ENCODE measurements around the gene GTF2F1.

The GTF2F1 gene

GRCh38 chr19:6372594-6373095 lies 20.3 kb downstream of the GTF2F1 start, which contains the start of gene ALKBH7:
Gene ALKBH7, plus strand, starts transcription at chr19:6372794. Its CDS starts 27 bp downstream, at chr19:6372821.
- Histone ChIP-seq H4K20me1 (ENCODE audit: insufficient read depth, low read length) (no peaks in the 10 kb centered on the region), H3K4me1 (ENCODE audit: low read length) (peaks cover 5% of the 10 kb centered on the region; the same call in 1 of the 2 replicates), H3K9ac (ENCODE audit: low read length) (peak within 1 kb of the TSS; percentile 77), H3K9me2 (replicated peaks; ENCODE audit: insufficient read depth, low read length) (no peaks in the 10 kb centered on the region), H2AFZ (ENCODE audit: low read length) (peak within 1 kb of the TSS; percentile 90), H3K27ac (ENCODE audit: low read length) (peak within 1 kb of the TSS; percentile 87), H3K9me3 (replicated peaks; ENCODE audit: insufficient read depth, low read length) (no peaks in the 10 kb centered on the region), H3K4me2 (ENCODE audit: low read depth, low read length) (peak within 1 kb of the TSS; percentile 88), H3K79me2 (ENCODE audit: low read length) (peaks cover 8% of the 10 kb centered on the region; the same call in 1 of the 2 replicates), H3K27me3 (replicated peaks; ENCODE audit: insufficient read depth, low read length) (no peaks in the 10 kb centered on the region), H3K4me3 (ENCODE audit: low read length) (peak within 1 kb of the TSS; percentile 88), H3K36me3 (replicated peaks; ENCODE audit: insufficient read depth, low read length) (no peaks in the 10 kb centered on the region), H3F3A (ENCODE audit: insufficient read depth, low read length) (peaks cover 7% of the 10 kb centered on the region)
- peak; percentile 100 for DNase-seq
- TF ChIP-seq CTCF (IDR thresholded peaks at IDR 0.05; ENCODE audit: low read length): no peak
- TF ChIP-seq EZH2 (optimal IDR thresholded peaks at IDR 0.05; ENCODE audit: low read depth, low read length): no peak
- no peak for TF ChIP-seq EZH2phosphoT487 (IDR thresholded peaks at IDR 0.05; ENCODE audit: low read length)

DNA sequence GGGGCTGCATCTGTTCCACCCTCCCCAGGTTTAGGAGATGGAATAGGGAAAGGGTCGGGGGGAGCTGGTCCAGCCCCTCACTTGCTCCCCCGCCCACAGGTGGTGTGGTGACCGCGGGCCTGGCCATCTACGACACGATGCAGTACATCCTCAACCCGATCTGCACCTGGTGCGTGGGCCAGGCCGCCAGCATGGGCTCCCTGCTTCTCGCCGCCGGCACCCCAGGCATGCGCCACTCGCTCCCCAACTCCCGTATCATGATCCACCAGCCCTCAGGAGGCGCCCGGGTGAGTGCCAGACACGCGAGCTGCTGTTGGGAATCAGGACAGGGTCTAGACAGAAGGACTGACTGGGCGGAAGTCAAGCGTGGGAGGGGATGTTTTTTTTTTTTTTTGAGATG lies 28.6 kb downstream of the GTF2F1 start:
- no peak overlapping the region for H3K4me2 ChIP-seq (ENCODE audit: low read depth, low read length)
- H3F3A ChIP-seq (ENCODE audit: insufficient read depth, low read length): peaks cover 3% of the 10 kb centered on the region; the same call in 1 of the 2 replicates
- H3K27ac ChIP-seq (ENCODE audit: low read length): no peak overlapping the region
- H3K79me2 ChIP-seq (ENCODE audit: low read length): peaks cover 28% of the 10 kb centered on the region
- TF ChIP-seq EZH2 (optimal IDR thresholded peaks at IDR 0.05; ENCODE audit: low read depth, low read length) (no peak), CTCF (IDR thresholded peaks at IDR 0.05; ENCODE audit: low read length) (no peak), EZH2phosphoT487 (IDR thresholded peaks at IDR 0.05; ENCODE audit: low read length) (no peak)
- H3K4me1 ChIP-seq (ENCODE audit: low read length): no peaks in the 10 kb centered on the region
- H3K9me2 ChIP-seq (replicated peaks; ENCODE audit: insufficient read depth, low read length): no peaks in the 10 kb centered on the region
- no peaks in the 10 kb centered on the region for H3K9me3 ChIP-seq (replicated peaks; ENCODE audit: insufficient read depth, low read length)
- peaks cover 3% of the 10 kb centered on the region for H3K36me3 ChIP-seq (replicated peaks; ENCODE audit: insufficient read depth, low read length)
- H2AFZ ChIP-seq (ENCODE audit: low read length): no peak overlapping the region
- DNase-seq: no peak
- H3K27me3 ChIP-seq (replicated peaks; ENCODE audit: insufficient read depth, low read length): peaks cover 9% of the 10 kb centered on the region
- H4K20me1 ChIP-seq (ENCODE audit: insufficient read depth, low read length): no peaks in the 10 kb centered on the region
- no peak overlapping the region for H3K9ac ChIP-seq (ENCODE audit: low read length)
- no peak overlapping the region for H3K4me3 ChIP-seq (ENCODE audit: low read length)

- H3K79me2 ChIP-seq (ENCODE audit: low read length): peaks cover 28% of the 10 kb centered on the region
- peaks cover 3% of the 10 kb centered on the region for H3K36me3 ChIP-seq (replicated peaks; ENCODE audit: insufficient read depth, low read length)
- peaks cover 3% of the 10 kb centered on the region; the same call in 1 of the 2 replicates for H3F3A ChIP-seq (ENCODE audit: insufficient read depth, low read length)
- H3K9me3 ChIP-seq (replicated peaks; ENCODE audit: insufficient read depth, low read length): no peaks in the 10 kb centered on the region
- no peaks in the 10 kb centered on the region for H3K4me1 ChIP-seq (ENCODE audit: low read length)
- peaks cover 20% of the 10 kb centered on the region for H3K27me3 ChIP-seq (replicated peaks; ENCODE audit: insufficient read depth, low read length)
- no peak for DNase-seq
- H3K4me3 ChIP-seq (ENCODE audit: low read length): peak overlapping the region; percentile 82
- peak overlapping the region; percentile 91 for H3K9ac ChIP-seq (ENCODE audit: low read length)
- H2AFZ ChIP-seq (ENCODE audit: low read length): peak overlapping the region; percentile 92
- peak overlapping the region; percentile 45; the same call in 1 of the 2 replicates for H3K27ac ChIP-seq (ENCODE audit: low read length)
- no peak for TF ChIP-seq EZH2 (optimal IDR thresholded peaks at IDR 0.05; ENCODE audit: low read depth, low read length)
- TF ChIP-seq EZH2phosphoT487 (IDR thresholded peaks at IDR 0.05; ENCODE audit: low read length): no peak
- TF ChIP-seq CTCF (IDR thresholded peaks at IDR 0.05; ENCODE audit: low read length): no peak
- peak overlapping the region; percentile 96 for H3K4me2 ChIP-seq (ENCODE audit: low read depth, low read length)
- H4K20me1 ChIP-seq (ENCODE audit: insufficient read depth, low read length): no peaks in the 10 kb centered on the region
- H3K9me2 ChIP-seq (replicated peaks; ENCODE audit: insufficient read depth, low read length): no peaks in the 10 kb centered on the region
Measured at GRCh38 chr19:6362351-6362801, 30.6 kb downstream of the GTF2F1 start.
